ENCODE data around the gene ZC3H7B. TPM values are rescaled to one million over a fixed set of nuclear protein-coding genes. Genes with fewer than 3 reads are reported as not detected.

ZC3H7B gene
- total RNA-seq, 1 experiment from 2014 or later = 42.0 TPM

DNA sequence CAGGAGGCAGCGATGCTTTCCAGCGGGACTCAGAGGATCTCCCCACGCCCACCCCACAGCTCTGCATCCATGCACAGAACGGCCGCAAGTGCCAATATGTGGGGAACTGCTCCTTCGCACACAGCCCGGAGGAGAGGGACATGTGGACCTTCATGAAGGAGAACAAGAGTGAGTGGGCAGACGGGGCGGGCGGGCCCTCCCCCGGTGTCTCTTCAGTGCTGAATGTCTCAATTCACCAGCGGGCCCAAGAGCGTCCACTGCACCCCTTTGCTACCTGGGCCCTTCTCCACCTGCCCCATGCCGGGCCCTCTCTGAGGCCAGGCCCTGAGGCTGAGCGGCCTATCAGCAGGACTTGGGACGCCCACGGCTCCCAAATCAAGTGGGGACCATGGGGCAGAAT is 54.6 kb downstream of the ZC3H7B start:
- Histone ChIP-seq H3K27ac (ENCODE audit: low read depth, low read length) (no peak overlapping the region), H2AFZ (ENCODE audit: low read depth, low read length, poor library complexity, severe bottlenecking) (no peak overlapping the region), H3K9ac (ENCODE audit: low read length) (no peak overlapping the region), H3K36me3 (ENCODE audit: control insufficient read depth in 1 of 2, insufficient read depth in 2 of 2, low read length in 2 of 2) (peaks cover 0 to 12% of the 10 kb centered on the region in 2 experiments; a peak in 2 of 4 replicates), H3K4me3 (replicated peaks in 1 of 2; ENCODE audit: low read depth in 1 of 2, low read length in 2 of 2) (no peak overlapping the region), H3K9me3 (ENCODE audit: control insufficient read depth in 1 of 2, insufficient read depth in 1 of 2, low read depth in 1 of 2, low read length in 2 of 2) (no peaks in the 10 kb centered on the region), H3K4me2 (ENCODE audit: low read length) (no peak overlapping the region), H3K27me3 (ENCODE audit: insufficient read depth, low read length) (no peaks in the 10 kb centered on the region), H3K4me1 (ENCODE audit: control insufficient read depth in 1 of 2, insufficient read depth in 2 of 2, low read length in 2 of 2) (peaks cover 0 to 16% of the 10 kb centered on the region in 2 experiments; a peak in 2 of 4 replicates), H3K9me2 (ENCODE audit: insufficient read depth) (no peaks in the 10 kb centered on the region), H3K79me2 (ENCODE audit: insufficient read depth, low read length) (no peaks in the 10 kb centered on the region), H4K20me1 (ENCODE audit: insufficient read depth) (no peaks in the 10 kb centered on the region)
- no peak for TF ChIP-seq JUND (IDR thresholded peaks at IDR 0.05)
- no peak for TF ChIP-seq SIN3A (IDR thresholded peaks at IDR 0.05; ENCODE audit: low read depth)
- no peak for TF ChIP-seq SP1 (IDR thresholded peaks at IDR 0.05; ENCODE audit: low read depth)
- TF ChIP-seq, protein P1, sequence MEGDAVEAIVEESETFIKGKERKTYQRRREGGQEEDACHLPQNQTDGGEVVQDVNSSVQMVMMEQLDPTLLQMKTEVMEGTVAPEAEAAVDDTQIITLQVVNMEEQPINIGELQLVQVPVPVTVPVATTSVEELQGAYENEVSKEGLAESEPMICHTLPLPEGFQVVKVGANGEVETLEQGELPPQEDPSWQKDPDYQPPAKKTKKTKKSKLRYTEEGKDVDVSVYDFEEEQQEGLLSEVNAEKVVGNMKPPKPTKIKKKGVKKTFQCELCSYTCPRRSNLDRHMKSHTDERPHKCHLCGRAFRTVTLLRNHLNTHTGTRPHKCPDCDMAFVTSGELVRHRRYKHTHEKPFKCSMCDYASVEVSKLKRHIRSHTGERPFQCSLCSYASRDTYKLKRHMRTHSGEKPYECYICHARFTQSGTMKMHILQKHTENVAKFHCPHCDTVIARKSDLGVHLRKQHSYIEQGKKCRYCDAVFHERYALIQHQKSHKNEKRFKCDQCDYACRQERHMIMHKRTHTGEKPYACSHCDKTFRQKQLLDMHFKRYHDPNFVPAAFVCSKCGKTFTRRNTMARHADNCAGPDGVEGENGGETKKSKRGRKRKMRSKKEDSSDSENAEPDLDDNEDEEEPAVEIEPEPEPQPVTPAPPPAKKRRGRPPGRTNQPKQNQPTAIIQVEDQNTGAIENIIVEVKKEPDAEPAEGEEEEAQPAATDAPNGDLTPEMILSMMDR (IDR thresholded peaks at IDR 0.05 in 2 of 3, conservative IDR thresholded peaks at IDR 0.05 in 1 of 3; ENCODE audit: borderline replicate concordance in 1 of 3, insufficient read depth in 1 of 3, low read depth in 2 of 3, low read length in 2 of 3) = no peak
- TF ChIP-seq, protein P2, sequence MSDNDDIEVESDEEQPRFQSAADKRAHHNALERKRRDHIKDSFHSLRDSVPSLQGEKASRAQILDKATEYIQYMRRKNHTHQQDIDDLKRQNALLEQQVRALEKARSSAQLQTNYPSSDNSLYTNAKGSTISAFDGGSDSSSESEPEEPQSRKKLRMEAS (IDR thresholded peaks at IDR 0.05) = no peak
- TF ChIP-seq ATF3 (IDR thresholded peaks at IDR 0.05) = no peak
- TF ChIP-seq SRF (IDR thresholded peaks at IDR 0.05; ENCODE audit: low read depth) = no peak
- TF ChIP-seq FOSL1 (IDR thresholded peaks at IDR 0.05; ENCODE audit: low read depth) = no peak
- TF ChIP-seq EGR1 (IDR thresholded peaks at IDR 0.05; ENCODE audit: low read depth) = no peak
- no peak for TF ChIP-seq ZFX (IDR thresholded peaks at IDR 0.05)
- no peak for TF ChIP-seq YY1 (IDR thresholded peaks at IDR 0.05; ENCODE audit: extremely low read depth, insufficient replicate concordance, low read depth, low read length)
- no peak for TF ChIP-seq RAD21 (IDR thresholded peaks at IDR 0.05; ENCODE audit: low read depth)
- no peak for TF ChIP-seq POLR2AphosphoS5 (IDR thresholded peaks at IDR 0.05; ENCODE audit: low read depth, low read length)
- no peak for TF ChIP-seq EZH2phosphoT487 (IDR thresholded peaks at IDR 0.05; ENCODE audit: borderline replicate concordance)
- no peak for TF ChIP-seq ELF1 (IDR thresholded peaks at IDR 0.05; ENCODE audit: borderline replicate concordance, low read depth)
- TF ChIP-seq, protein P3, sequence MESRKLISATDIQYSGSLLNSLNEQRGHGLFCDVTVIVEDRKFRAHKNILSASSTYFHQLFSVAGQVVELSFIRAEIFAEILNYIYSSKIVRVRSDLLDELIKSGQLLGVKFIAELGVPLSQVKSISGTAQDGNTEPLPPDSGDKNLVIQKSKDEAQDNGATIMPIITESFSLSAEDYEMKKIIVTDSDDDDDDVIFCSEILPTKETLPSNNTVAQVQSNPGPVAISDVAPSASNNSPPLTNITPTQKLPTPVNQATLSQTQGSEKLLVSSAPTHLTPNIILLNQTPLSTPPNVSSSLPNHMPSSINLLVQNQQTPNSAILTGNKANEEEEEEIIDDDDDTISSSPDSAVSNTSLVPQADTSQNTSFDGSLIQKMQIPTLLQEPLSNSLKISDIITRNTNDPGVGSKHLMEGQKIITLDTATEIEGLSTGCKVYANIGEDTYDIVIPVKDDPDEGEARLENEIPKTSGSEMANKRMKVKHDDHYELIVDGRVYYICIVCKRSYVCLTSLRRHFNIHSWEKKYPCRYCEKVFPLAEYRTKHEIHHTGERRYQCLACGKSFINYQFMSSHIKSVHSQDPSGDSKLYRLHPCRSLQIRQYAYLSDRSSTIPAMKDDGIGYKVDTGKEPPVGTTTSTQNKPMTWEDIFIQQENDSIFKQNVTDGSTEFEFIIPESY (IDR thresholded peaks at IDR 0.05; ENCODE audit: extremely low read depth, insufficient replicate concordance, low read length) = no peak
- RAD21 ChIA-PET (ENCODE audit: low non-redundant PET in 1 of 2, low total read pairs in 2 of 2, uncharacterized antibody in 2 of 2, unreplicated experiment in 2 of 2) = no interaction called here
- CTCF ChIA-PET = no interaction called here
- ATAC-seq (no peak), DNase-seq (ENCODE audit: low read depth, low spot score) (no peak)
- BruUV-seq (replicated peaks) = no TSS peak
- intact Hi-C loops (cut with micrococcal nuclease) = no loop called here
- POLR2A ChIA-PET = no interaction called here

Data from HCT116 (cell line).